Measurements from ENCODE around the gene SLC43A3. TPM values are rescaled to one million over a fixed set of nuclear protein-coding genes. Genes with fewer than 3 reads are reported as not detected.

The SLC43A3 gene
- total RNA-seq, 1 experiment from 2014 or later = 8.6 TPM

- Histone ChIP-seq H3K27ac (ENCODE audit: low read length) (no peak overlapping the region), H3K36me3 (ENCODE audit: control insufficient read depth, insufficient read depth, low read length) (no peaks in the 10 kb centered on the region), H3K4me1 (ENCODE audit: control insufficient read depth, insufficient read depth, low read length) (no peaks in the 10 kb centered on the region), H3K9me3 (ENCODE audit: control insufficient read depth, insufficient read depth, low read depth, low read length) (no peaks in the 10 kb centered on the region), H3K4me3 (ENCODE audit: low read depth in 2 of 2, low read length in 2 of 2) (no peak overlapping the region), H3K27me3 (ENCODE audit: control insufficient read depth, insufficient read depth, low read length) (peaks cover 20% of the 10 kb centered on the region)
- DNase-seq (ENCODE audit: low read depth, low spot score) (no peak), ATAC-seq (no peak)
- BruUV-seq (replicated peaks) = no TSS peak
- ChIA-PET CTCF (interaction anchor here (0.5 to 0.7 kb wide), 2 partner anchors 63 to 64 kb away, joined by 3 read pairs; partner anchors contain the start of gene RTN4RL2), POLR2A (no interaction called here)
- TF ChIP-seq CTCF (IDR thresholded peaks at IDR 0.05) = no peak
- TF ChIP-seq TCF7L2 (IDR thresholded peaks at IDR 0.05; ENCODE audit: low read depth, low read length) = no peak
- TF ChIP-seq SIN3A (IDR thresholded peaks at IDR 0.05; ENCODE audit: borderline replicate concordance, insufficient read depth, low read depth, low read length) = no peak
- no peak for TF ChIP-seq REST (IDR thresholded peaks at IDR 0.05; ENCODE audit: insufficient read depth in 1 of 2, low read depth in 2 of 2, low read length in 1 of 2)
- no peak for TF ChIP-seq POLR2AphosphoS5 (IDR thresholded peaks at IDR 0.05; ENCODE audit: low read depth, low read length)
- intact Hi-C loops (cut with micrococcal nuclease; ENCODE audit: unreplicated experiment) (no loop called here), in situ Hi-C loops (cut with HindIII; ENCODE audit: low pct_unique_long_range_greater_than_20kb, low sequenced_read_pairs) (no loop called here)
These were observed 30.2 kb downstream of the SLC43A3 start for GRCh38 chr11:57396744-57397143.

- TF ChIP-seq CTCF (IDR thresholded peaks at IDR 0.05) (no peak), TCF7L2 (IDR thresholded peaks at IDR 0.05; ENCODE audit: low read depth, low read length) (no peak), REST (IDR thresholded peaks at IDR 0.05; ENCODE audit: insufficient read depth in 1 of 2, low read depth in 2 of 2, low read length in 1 of 2) (no peak), POLR2AphosphoS5 (IDR thresholded peaks at IDR 0.05; ENCODE audit: low read depth, low read length) (no peak), SIN3A (IDR thresholded peaks at IDR 0.05; ENCODE audit: borderline replicate concordance, insufficient read depth, low read depth, low read length) (no peak)
- DNase-seq (ENCODE audit: low read depth, low spot score) (no peak), ATAC-seq (no peak)
- CTCF ChIA-PET = interaction anchor here (0.5 to 0.7 kb wide), 2 partner anchors 63 to 64 kb away, joined by 3 read pairs; partner anchors contain the start of gene RTN4RL2
- Histone ChIP-seq H3K9me3 (ENCODE audit: control insufficient read depth, insufficient read depth, low read depth, low read length) (no peaks in the 10 kb centered on the region), H3K4me1 (ENCODE audit: control insufficient read depth, insufficient read depth, low read length) (no peaks in the 10 kb centered on the region), H3K27me3 (ENCODE audit: control insufficient read depth, insufficient read depth, low read length) (peaks cover 24% of the 10 kb centered on the region), H3K36me3 (ENCODE audit: control insufficient read depth, insufficient read depth, low read length) (no peaks in the 10 kb centered on the region), H3K27ac (ENCODE audit: low read length) (no peak overlapping the region), H3K4me3 (ENCODE audit: low read depth in 2 of 2, low read length in 2 of 2) (no peak overlapping the region)
- intact Hi-C loops (cut with micrococcal nuclease; ENCODE audit: unreplicated experiment) (no loop called here), in situ Hi-C loops (cut with HindIII; ENCODE audit: low pct_unique_long_range_greater_than_20kb, low sequenced_read_pairs) (no loop called here)
- BruUV-seq (replicated peaks) = no TSS peak
- POLR2A ChIA-PET = no interaction called here
These were observed 30.9 kb downstream of the SLC43A3 start for GRCh38 chr11:57395905-57396623.

Data from Panc1 (cell line).